NCI-H446 treated with DMSO at 0.1 percent for 48 hours (cell line): ENCODE data around the gene SLC6A13.

Experiments
- DNase-seq: peaks from one replicate; lab custom pipeline; 2025; lab: John Stamatoyannopoulos, UW

SLC6A13 gene

GRCh38 chr12:177980-178828, 84.4 kb downstream of the SLC6A13 start:
- DNase-seq: no peak

GRCh38 chr12:177336-177979, 85.2 kb downstream of the SLC6A13 start:
- no peak for DNase-seq

- DNase-seq: peak; percentile 84
Observed at GRCh38 chr12:176321-177181, 86.1 kb downstream of the SLC6A13 start.

GRCh38 chr12:175759-176158, 86.9 kb downstream of the SLC6A13 start:
- no peak for DNase-seq

GRCh38 chr12:175250-175649, 87.4 kb downstream of the SLC6A13 start:
- DNase-seq: peak; percentile 23

- DNase-seq: no peak
Observed at GRCh38 chr12:174596-174995, 88.0 kb downstream of the SLC6A13 start.

GRCh38 chr12:174124-174523, 88.5 kb downstream of the SLC6A13 start:
- DNase-seq: no peak

- DNase-seq: no peak
Observed at GRCh38 chr12:172732-173161, 89.9 kb downstream of the SLC6A13 start.

GRCh38 chr12:171743-172676, 90.6 kb downstream of the SLC6A13 start:
- no peak for DNase-seq

- no peak for DNase-seq
Observed at GRCh38 chr12:171276-171675, 91.4 kb downstream of the SLC6A13 start.
